NCI-H1105 treated with DMSO at 0.1 percent for 48 hours (cell line): ENCODE measurements around the gene CALHM1.
A peak's percentile ranks its signal among the peaks of the same experiment; 100 is the strongest.
"Not testable (repeated sequence)": the region's sequence is repeated elsewhere in the genome, so short reads cannot be mapped to it uniquely, and the experiment has no call there.

ENCODE experiments used
- DNase-seq: peaks from one replicate; lab custom pipeline; 2025; lab: John Stamatoyannopoulos, UW

CALHM1 gene

GRCh38 chr10:103458720-103459119 is at the start of gene CALHM1:
CALHM1 (minus strand) TSS chr10:103458900; CDS start chr10:103458751, 149 bp downstream.
- DNase-seq: peak; percentile 11

- peak; percentile 79 for DNase-seq
Observed at GRCh38 chr10:103507235-103508191, 48.8 kb upstream of the CALHM1 start.

DNA sequence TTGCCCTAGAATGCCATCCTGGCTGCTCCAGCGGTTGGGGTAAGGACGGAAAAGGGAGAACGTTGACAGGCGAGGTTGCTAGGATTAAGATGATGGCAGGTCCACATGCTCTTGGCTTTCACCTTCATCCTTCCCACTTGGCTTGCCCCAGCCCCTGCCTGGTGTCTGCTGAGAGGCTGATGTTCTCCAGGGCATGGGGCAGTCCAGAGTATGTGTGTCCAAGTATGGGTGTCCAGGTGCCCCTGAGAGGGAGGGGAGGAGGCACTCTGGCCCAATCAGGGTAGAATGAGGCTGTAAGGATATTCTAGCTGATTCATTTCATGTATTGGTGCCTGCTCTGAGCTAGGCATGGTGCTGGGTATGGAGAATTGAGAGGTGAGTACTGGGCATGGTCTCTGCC is 47.4 kb upstream of the CALHM1 start:
- DNase-seq: no peak

DNA sequence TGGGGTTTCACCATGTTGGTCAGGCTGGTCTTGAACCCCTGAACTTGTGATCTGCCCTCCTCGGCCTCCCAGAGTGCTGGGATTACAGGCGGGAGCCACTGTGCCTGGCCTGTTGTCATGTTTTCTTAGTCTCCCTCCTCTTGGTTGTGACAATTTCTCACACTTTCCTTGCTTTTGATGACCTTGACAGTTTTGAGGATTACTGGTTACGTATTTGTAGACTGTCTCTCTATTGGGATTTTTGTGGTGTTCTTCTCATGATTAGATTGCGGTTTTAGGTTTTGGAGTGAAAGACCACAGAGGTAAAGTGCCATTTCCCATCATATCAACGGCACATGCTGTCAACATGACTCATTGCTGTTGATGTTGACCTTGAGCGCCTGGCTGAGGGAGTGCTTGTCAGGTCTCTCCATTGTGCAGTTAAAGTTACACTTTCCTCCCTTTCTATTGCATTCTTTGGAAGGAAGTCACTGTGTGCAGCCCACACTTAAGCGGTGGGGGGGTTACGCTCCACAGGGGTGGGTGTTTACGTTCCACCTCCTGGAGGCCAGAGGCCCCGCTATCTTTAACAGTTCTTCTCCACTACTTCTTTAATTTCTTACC is 45.6 kb upstream of the CALHM1 start:
- no peak for DNase-seq

GRCh38 chr10:103503777-103504176 is 45.1 kb upstream of the CALHM1 start:
- not testable (repeated sequence) for DNase-seq

DNA sequence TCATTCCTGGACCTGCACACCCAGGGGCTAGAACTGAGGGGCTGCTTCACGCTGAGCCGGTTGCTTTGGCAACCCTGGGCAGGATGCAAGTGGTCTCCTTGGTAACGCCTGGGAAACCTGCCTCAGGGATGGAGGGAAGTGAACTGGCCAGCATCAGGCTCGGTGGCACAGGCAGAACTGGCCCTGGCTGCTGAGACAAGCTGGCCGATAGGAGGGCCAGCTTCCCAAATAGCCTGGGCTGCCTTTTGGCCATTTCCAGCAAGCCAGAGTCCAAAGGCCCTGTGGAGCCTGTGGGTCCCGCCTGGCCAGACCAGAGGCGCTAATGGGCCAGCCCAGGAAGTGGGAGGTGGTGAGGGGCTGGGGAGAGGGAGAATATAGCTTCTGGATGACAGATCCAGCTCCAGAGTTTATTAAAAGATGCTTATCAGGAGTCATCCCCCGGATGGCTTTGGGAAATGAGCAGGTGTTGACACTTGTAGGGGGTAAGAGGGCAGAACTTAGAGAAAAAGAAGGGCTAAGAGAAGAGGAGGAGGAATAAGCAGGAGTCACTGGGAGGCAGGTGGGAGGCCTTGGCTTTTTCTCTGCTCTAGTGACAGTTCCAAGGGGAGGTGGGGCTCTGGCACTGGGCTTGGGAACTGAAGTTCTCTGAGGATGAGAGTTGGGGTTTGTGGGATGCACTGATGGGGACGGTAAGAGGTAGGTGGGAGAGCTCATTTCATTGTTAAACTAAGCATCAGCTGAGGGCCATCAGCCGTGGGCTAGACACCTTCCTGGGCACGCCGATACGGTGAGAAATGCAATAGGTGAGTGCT is 44.4 kb upstream of the CALHM1 start:
- no peak for DNase-seq

- no peak for DNase-seq
Observed at GRCh38 chr10:103501186-103501585, 42.5 kb upstream of the CALHM1 start.

DNA sequence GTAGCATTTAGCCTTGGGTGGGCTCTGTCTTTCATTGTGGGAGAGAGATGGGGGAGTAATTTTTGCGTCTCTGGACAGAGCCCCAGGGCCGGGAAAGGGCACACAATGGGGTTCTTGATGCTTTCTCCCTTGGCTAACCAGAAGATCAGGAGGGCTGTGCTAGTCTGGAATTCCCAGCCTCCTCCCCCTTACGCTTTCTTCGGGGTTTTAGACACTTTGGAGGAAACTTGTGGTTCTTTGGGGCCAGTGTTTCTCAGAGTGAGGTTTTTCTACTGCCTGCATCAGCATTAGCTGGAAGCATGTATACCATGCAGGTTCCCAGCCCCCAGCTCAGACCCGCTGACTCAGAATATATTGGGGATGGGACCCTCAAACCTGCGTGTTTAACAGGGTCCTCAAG is 41.8 kb upstream of the CALHM1 start:
- DNase-seq: no peak

DNA sequence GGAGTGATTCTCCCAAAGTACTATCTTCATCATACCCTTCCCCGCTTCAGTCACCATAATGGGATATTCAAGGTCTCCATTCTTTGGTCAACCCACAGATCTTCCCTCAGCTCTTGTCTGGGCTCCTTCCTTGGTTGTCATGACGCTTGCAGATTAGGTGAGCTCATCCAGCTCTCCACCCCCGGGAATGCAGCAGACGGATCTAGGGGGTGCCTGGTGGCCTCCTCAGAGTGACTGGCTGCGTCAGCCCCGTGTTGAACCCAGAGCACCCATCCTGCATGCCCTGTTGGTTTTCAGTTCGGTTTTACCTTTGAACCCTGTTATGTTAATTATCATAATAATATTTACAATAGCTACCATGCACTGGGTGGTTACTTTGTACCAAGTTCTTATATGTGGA is 41.2 kb upstream of the CALHM1 start:
- no peak for DNase-seq

DNA sequence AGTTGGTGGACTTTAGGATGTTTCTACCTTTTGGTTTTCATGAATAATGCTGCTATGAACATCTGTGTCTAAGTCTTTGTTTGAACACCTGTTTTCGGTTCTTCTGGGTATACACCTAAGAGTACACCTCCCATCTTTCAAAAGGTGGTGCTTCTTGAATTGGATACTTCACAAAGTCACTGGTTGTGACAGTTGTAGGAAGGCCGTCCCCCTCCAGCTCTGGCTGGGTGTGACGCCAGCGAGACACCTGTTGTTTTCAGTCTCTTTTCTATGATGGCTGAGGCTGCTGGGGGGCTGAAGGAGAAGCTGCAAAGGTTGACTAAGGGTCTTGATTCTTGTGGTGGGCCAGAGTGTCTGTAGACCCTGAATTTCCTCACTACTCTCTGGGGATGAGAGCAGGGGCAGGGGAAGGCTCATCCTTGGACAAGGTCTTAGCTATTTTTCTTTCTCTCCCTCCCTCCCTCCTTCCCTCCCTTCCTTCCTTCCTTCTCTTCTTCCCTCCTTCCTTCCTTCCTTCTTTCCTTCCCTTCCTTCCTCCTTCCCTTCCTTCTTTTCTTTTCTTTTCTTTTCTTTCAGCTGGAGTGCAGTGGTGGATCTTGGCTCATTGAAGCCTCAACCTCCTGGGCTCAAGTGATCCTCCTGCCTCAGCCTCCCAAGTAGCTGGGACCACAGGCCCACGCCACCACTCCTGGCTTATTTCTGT is 40.4 kb upstream of the CALHM1 start:
- no peak for DNase-seq

GRCh38 chr10:103497161-103497915 is 38.6 kb upstream of the CALHM1 start:
- no peak for DNase-seq

- DNase-seq: no peak
Observed at GRCh38 chr10:103495321-103495720, 36.6 kb upstream of the CALHM1 start.

GRCh38 chr10:103493916-103494877 is 35.5 kb upstream of the CALHM1 start:
- DNase-seq: peak; percentile 12

DNA sequence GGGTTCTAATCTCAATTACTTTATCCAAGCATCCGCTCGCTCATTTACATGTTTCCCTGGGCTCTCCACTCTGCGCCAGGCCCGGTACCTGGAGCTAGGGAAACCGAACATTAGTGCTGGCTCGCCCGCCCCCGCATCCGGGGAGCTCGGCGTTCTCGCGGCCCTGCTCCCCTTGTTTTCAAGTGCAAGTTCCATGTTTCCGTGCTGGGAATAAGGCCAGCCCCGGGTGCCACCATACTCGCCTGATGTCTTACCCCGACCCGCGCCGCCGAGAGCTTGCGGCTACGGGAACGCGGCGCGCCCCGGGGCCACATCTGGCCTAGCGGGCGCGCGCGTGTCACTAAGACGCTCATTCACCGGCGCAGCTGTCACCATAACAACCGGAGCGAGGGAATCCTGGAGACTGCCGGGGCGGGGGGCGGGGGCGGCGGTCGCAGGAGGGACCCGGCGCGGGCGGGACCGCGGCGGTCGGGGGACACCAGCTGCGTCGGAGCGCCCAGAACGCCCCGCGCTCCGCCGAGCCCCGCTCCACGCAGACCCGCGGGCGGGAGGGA is 34.7 kb upstream of the CALHM1 start, which contains the start of gene NEURL1:
Gene NEURL1 (plus strand): TSS at position 344 of the 554 bp plus-strand sequence. CDS start 683 bp downstream, outside the sequence.
- peak; percentile 39 for DNase-seq

DNA sequence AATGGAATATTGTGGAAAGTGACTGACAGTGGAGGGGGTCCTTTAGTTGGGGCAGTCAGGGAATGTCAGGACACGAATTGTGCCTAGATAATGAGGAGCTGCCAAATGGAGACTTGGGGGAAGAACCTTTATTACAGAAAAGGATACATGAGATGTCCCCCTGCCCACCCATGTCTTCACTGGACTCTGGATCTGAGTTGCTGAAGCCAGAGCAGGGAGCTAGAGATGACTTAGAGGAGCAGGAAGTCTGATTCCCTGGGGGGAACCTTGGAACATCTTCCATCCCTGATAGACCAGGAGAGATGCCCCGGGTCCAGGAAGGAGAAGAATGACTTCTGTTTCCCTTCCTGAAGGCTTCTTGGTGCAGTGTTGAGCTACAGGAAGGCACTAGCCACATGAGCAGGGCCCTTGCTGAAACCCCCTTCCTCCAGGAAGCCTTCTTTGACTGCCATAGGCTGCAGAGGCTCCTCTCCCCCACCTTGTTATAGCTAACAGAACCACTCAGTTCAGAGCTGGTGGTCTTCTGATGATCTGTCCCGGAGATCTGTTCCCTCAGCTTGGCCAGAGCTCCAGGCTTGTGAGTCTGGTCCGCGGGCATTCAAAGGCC is 34.1 kb upstream of the CALHM1 start:
- no peak for DNase-seq

DNA sequence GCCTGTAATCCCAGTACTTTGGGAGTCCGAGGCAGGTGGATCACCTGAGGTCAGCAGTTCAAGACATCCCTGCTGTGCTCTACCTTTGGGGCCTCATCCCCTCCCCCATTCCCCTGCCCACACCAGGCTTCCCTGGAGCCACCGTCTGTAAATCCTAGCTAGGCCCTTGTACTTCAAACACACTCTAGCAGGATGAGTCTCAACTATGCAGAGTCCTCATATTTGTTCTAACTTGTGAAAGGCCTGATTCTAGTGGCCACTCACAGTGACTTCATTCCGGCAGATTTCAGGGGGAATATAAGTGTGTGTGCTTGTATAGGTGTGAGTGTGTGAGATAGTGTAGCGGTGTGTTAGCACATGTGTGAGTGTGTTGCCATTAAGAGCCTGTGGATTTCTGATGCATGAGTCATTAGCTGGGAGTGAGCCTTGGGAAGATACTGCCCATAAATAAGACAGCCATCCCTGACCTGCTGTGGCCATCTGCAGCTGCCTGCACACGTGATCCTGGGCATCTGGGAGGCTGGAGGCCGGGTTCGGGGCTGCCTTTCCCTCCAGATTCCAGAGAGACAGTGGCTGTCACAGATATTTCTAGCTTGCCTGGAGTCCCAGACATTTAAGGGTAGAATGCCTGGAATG is 33.1 kb upstream of the CALHM1 start:
- no peak for DNase-seq

- DNase-seq: no peak
Observed at GRCh38 chr10:103490986-103491314, 32.2 kb upstream of the CALHM1 start.

GRCh38 chr10:103487410-103487708 is 28.7 kb upstream of the CALHM1 start:
- no peak for DNase-seq
